GM21447 (cell line): ENCODE data around the gene ATG14.

Experiments used
- ATAC-seq: cut with Tn5 transposase; IDR thresholded peaks from one replicate; pipeline ENCODE4 v1.9.1; 2021; ENCODE audit not compliant: unreplicated experiment

Gene ATG14

DNA sequence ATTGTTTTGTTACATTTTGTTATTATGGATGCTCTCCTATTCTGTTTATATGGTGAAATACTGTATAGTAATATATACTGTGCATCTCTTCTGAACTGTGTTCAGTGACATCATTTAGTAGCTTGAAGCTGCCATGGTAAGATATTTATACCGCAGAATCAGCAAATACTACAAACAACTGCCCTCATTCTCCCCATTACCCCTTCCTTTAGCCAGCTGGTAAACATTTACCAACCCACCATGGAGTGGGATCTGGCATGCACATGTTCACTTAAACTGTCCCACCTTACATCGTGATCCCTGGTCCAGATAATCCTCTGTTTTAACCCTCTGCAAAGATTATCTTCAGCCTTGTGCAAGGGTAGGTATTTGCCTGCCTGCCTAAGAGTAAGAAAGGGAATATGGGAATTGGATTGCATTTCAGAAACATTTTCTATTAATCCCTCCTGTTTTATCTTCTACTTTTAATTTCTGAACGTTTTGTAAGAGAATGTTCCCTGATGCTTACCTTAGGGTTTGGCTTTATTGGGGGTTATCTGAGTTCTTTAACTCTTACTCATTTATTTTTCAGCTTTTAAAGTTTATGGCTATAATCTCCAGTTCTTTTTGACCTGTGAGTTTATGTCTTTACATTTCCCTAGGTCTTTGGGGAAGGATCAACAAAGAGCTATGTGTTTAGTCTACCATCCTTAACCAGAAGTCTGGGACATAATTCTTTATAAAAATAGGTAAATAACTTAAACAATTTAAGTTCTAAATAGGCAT is 93.9 kb downstream of the ATG14 start:
- ATAC-seq = no peak

DNA sequence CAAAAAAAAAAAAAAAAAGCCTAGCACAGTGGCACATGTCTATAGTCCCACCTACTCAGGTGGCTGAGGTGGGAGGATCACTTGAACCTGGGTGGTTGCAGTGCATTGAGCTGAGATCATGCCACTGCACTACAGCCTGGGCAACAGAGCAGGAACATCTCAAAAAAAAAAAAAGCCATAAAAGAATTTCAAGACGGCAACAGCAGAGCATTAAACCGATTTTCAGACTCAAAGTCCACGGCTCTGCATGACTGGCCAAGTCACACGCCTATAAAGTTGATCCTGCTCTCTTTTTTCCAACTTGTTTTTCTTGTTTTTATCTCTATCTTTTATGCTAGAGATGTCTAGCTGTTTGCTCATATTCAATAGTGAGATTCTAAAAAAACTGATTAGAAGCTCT is 95.1 kb downstream of the ATG14 start:
- ATAC-seq = no peak
